ENCODE results near the gene SPESP1. TPM values are rescaled to one million over a fixed set of nuclear protein-coding genes. Genes with fewer than 3 reads are reported as not detected.

Gene SPESP1
- total and polyA plus RNA-seq, 9 of the 15 experiments (the other 6 are each of a cell fraction or from before 2014, with no cell fraction given) = not detected

DNA sequence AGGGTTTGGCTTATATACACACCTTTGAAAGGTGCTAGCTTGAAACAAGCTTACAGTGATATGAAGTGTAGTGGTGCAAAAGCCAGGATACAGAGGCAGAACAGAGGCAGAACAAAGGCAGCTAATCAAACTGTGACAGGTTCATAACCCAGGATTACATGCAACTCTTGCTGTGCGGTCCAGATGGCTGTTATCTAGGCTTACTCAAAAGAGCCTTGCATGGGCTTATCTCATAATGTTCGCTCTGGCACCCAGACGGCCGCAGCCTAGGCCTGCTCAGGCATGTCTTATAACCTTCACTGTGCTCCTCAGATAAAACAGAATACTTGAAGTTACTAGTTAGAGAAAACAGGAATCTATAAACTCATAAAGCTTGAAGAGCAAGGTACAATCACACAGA is 61.4 kb downstream of the SPESP1 start (continued):
- TF ChIP-seq, protein P1, sequence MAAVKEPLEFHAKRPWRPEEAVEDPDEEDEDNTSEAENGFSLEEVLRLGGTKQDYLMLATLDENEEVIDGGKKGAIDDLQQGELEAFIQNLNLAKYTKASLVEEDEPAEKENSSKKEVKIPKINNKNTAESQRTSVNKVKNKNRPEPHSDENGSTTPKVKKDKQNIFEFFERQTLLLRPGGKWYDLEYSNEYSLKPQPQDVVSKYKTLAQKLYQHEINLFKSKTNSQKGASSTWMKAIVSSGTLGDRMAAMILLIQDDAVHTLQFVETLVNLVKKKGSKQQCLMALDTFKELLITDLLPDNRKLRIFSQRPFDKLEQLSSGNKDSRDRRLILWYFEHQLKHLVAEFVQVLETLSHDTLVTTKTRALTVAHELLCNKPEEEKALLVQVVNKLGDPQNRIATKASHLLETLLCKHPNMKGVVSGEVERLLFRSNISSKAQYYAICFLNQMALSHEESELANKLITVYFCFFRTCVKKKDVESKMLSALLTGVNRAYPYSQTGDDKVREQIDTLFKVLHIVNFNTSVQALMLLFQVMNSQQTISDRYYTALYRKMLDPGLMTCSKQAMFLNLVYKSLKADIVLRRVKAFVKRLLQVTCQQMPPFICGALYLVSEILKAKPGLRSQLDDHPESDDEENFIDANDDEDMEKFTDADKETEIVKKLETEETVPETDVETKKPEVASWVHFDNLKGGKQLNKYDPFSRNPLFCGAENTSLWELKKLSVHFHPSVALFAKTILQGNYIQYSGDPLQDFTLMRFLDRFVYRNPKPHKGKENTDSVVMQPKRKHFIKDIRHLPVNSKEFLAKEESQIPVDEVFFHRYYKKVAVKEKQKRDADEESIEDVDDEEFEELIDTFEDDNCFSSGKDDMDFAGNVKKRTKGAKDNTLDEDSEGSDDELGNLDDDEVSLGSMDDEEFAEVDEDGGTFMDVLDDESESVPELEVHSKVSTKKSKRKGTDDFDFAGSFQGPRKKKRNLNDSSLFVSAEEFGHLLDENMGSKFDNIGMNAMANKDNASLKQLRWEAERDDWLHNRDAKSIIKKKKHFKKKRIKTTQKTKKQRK (IDR thresholded peaks at IDR 0.05; ENCODE audit: borderline replicate concordance, low read depth, low read length) = no peak
- TF ChIP-seq HDGF (IDR thresholded peaks at IDR 0.05) (no peak), ETV5 (CRISPR knock-in tag; IDR thresholded peaks at IDR 0.05; ENCODE audit: low read depth) (no peak), CBX2 (IDR thresholded peaks at IDR 0.05; ENCODE audit: insufficient read depth, low read length, poor library complexity, severe bottlenecking) (no peak), NRF1 (conservative IDR thresholded peaks at IDR 0.05 in 1 of 2, IDR thresholded peaks at IDR 0.05 in 1 of 2) (peak; percentile 73 to 77), SP2 (IDR thresholded peaks at IDR 0.05; ENCODE audit: extremely low read depth, low read depth, low read length, poor library complexity, severe bottlenecking) (no peak), C11orf30 (IDR thresholded peaks at IDR 0.05; ENCODE audit: low read depth) (no peak), SREBF1 (IDR thresholded peaks at IDR 0.05; ENCODE audit: borderline replicate concordance, low read depth, low read length) (no peak), JUNB (CRISPR knock-in tag; conservative IDR thresholded peaks at IDR 0.05) (no peak), ZNF584 (CRISPR knock-in tag; IDR thresholded peaks at IDR 0.05; ENCODE audit: low read depth) (peak; percentile 78), ZNF507 (tag; conservative IDR thresholded peaks at IDR 0.05) (no peak), SUPT5H (IDR thresholded peaks at IDR 0.05) (no peak), FUS (optimal IDR thresholded peaks at IDR 0.05; ENCODE audit: low read depth, low read length) (no peak), ZNF586 (CRISPR knock-in tag; conservative IDR thresholded peaks at IDR 0.05) (no peak), FOXA3 (CRISPR knock-in tag; conservative IDR thresholded peaks at IDR 0.05 in 1 of 2, IDR thresholded peaks at IDR 0.05 in 1 of 2) (peak in 1 of 2 experiments; percentile 33; a peak in 1 of 4 replicates), FOXJ3 (CRISPR knock-in tag; IDR thresholded peaks at IDR 0.05) (no peak), DIDO1 (tag; IDR thresholded peaks at IDR 0.05; ENCODE audit: low read depth) (no peak), LARP7 (IDR thresholded peaks at IDR 0.05) (no peak)
- TF ChIP-seq, protein P2, sequence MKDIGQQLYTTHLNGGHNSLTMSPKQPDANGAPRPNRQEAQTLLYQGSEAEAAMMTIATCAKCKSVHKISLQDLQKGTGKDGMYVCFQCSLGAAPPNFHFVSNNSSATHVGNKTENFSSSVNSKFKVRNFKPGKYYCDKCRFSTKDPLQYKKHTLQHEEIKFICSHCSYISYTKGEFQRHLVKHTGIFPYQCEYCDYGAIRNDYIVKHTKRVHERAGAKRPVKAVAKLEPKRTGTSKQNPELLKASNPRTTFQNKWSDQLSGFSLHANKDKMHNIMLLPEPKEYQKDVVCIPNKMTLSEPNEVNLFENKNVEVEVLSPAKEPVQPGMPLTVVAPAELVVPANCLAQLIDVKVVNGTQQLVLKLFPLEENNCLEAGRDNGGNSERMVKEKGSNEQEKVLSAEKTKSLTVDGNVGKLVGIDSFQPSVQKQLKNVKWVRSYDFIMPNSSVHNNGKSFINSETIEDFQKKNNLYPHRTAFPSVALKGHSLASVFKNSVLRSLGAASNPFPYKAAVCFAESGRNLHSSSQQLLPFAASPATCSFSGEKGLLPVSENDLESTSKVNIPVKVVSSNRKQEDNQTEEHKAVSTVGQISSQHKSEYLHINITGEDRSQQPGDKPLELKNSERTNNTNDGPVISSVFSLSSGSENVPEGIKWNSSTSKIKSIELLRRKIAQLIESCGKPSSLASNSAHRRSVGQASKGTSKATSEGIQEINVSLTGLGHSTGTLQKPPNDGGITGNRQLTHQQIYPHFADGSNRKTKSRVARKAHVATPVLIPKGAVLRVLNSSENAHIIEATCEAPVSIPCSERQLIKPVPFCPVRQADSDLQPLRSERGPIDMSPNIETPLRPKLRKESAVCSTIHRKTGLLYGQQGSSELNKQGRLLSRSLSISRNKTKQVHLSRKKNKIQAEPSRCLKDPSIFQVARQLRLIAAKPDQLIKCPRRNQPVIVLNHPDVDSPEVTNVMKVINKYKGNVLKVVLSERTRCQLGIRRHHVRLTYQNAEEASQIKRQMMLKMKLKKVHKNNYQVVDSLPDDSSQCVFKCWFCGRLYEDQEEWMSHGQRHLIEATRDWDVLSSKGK (CRISPR knock-in tag; IDR thresholded peaks at IDR 0.05) = no peak
- TF ChIP-seq, protein P3, sequence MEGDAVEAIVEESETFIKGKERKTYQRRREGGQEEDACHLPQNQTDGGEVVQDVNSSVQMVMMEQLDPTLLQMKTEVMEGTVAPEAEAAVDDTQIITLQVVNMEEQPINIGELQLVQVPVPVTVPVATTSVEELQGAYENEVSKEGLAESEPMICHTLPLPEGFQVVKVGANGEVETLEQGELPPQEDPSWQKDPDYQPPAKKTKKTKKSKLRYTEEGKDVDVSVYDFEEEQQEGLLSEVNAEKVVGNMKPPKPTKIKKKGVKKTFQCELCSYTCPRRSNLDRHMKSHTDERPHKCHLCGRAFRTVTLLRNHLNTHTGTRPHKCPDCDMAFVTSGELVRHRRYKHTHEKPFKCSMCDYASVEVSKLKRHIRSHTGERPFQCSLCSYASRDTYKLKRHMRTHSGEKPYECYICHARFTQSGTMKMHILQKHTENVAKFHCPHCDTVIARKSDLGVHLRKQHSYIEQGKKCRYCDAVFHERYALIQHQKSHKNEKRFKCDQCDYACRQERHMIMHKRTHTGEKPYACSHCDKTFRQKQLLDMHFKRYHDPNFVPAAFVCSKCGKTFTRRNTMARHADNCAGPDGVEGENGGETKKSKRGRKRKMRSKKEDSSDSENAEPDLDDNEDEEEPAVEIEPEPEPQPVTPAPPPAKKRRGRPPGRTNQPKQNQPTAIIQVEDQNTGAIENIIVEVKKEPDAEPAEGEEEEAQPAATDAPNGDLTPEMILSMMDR (IDR thresholded peaks at IDR 0.05 in 2 of 3, conservative IDR thresholded peaks at IDR 0.05 in 1 of 3; ENCODE audit: insufficient read depth in 2 of 3, low read depth in 1 of 3, low read length in 3 of 3) = no peak

Data from K562 (cell line).